Panc1 (cell line): ENCODE measurements around the gene PAQR7. TPM values are rescaled to one million over a fixed set of nuclear protein-coding genes. Genes with fewer than 3 reads are reported as not detected.

Experiments
- ATAC-seq: fragments of 200-7000 bp; cut with Tn5 transposase; 2 replicates; pipeline ENCODE4 v1.9.1; 2020; ENCODE audit warnings: mild to moderate bottlenecking, moderate library complexity
- BruUV-seq: library from RNA; stranded (reverse); fragments of 400-500 nt; replicated peaks from 2 replicates; lab custom pipeline; 2021; lab: Mats Ljungman, UMichigan
- CTCF ChIA-PET: fragments of 300-600 bp; sonication (Branson Sonifier 250); formaldehyde crosslinking; loops from one replicate; lab custom pipeline; 2022; ENCODE audit warnings: antibody characterized with exemption; lab: Charles Lee
- POLR2A ChIA-PET: fragments of 300-600 bp; sonication (Branson Sonifier 250); formaldehyde crosslinking; loops from one replicate; lab custom pipeline; 2022; ENCODE audit warnings: antibody characterized with exemption; lab: Charles Lee
- DNase-seq: peaks from one replicate; pipeline ENCODE4 v3.0.0-alpha.2; 2010; ENCODE audit warnings: low read depth, low spot score
- H3K27ac ChIP-seq: 2 replicates; pipeline ENCODE4 v1.5.1; 2011; ENCODE audit warnings: mild to moderate bottlenecking, low read length, inconsistent platforms
- H3K27me3 ChIP-seq: fragments of 200-500 bp; sonication (Bioruptor generic); 2 replicates; pipeline ENCODE4 v1.6.0; 2014; ENCODE audit warnings: low read length, inconsistent platforms; ENCODE audit not compliant: control insufficient read depth, insufficient read depth
- H3K36me3 ChIP-seq: fragments of 200-500 bp; sonication (Bioruptor generic); 2 replicates; pipeline ENCODE4 v1.5.1; 2014; ENCODE audit warnings: inconsistent platforms, mild to moderate bottlenecking, low read length, moderate library complexity; ENCODE audit not compliant: control insufficient read depth, insufficient read depth
- H3K4me1 ChIP-seq: 2 replicates; pipeline ENCODE4 v1.5.1; 2011; ENCODE audit warnings: inconsistent platforms, mild to moderate bottlenecking, low read length, moderate library complexity; ENCODE audit not compliant: control insufficient read depth, insufficient read depth
- H3K4me3 ChIP-seq, 2 experiments: 2 replicates each; pipeline ENCODE4 v1.5.1; 2011 to 2012; ENCODE audit warnings: low read depth in 2 of 2, low read length in 2 of 2, mild to moderate bottlenecking in 2 of 2, inconsistent platforms in 1 of 2, moderate library complexity in 1 of 2
- H3K9me3 ChIP-seq: fragments of 200-500 bp; sonication (Bioruptor generic); 2 replicates; pipeline ENCODE4 v1.5.1; 2014; ENCODE audit warnings: low read depth, mild to moderate bottlenecking, inconsistent platforms, low read length, moderate library complexity; ENCODE audit not compliant: control insufficient read depth, insufficient read depth
- POLR2AphosphoS5 ChIP-seq: IDR thresholded peaks from 2 replicates; pipeline ENCODE4 v1.6.1; 2012; ENCODE audit warnings: mild to moderate bottlenecking, low read depth, low read length, moderate library complexity
- SIN3A ChIP-seq: IDR thresholded peaks from 2 replicates; pipeline ENCODE4 v1.6.1; 2012; ENCODE audit warnings: low read depth, mild to moderate bottlenecking, low read length, moderate library complexity, borderline replicate concordance; ENCODE audit not compliant: insufficient read depth
- TCF7L2 ChIP-seq: IDR thresholded peaks from 2 replicates; pipeline ENCODE4 v1.6.1; 2011; ENCODE audit warnings: mild to moderate bottlenecking, low read depth, low read length, inconsistent platforms
- in situ Hi-C: cut with HindIII; loops from 2 replicates; pipeline ENCODE4 v1.10.0; 2016; ENCODE audit warnings: low sequenced_read_pairs, low pct_unique_long_range_greater_than_20kb
- intact Hi-C: fragments of 100-400 bp; cut with micrococcal nuclease; formaldehyde crosslinking; loops from one replicate; pipeline ENCODE4 v1.10.0; 2022; ENCODE audit not compliant: unreplicated experiment
- total RNA-seq: library from RNA; stranded (reverse); gene quantifications from one replicate; pipeline ENCODE4 v1.2.1, GENCODE V29; 2021; ENCODE audit not compliant: unreplicated experiment
- TF ChIP-seq, protein P1 (sequence below), 2 experiments: IDR thresholded peaks; 2 replicates each; pipeline ENCODE4 v1.6.1; 2011 to 2012; ENCODE audit warnings: low read depth in 2 of 2, control low read depth in 1 of 2, low read length in 1 of 2, mild to moderate bottlenecking in 1 of 2, moderate library complexity in 1 of 2; ENCODE audit not compliant: insufficient read depth in 1 of 2
- TF ChIP-seq, protein P2 (sequence below): fragments of 450-650 bp; IDR thresholded peaks from 2 replicates; pipeline ENCODE4 v1.5.1; 2017; ENCODE audit warnings: mild to moderate bottlenecking

Gene PAQR7
- total RNA-seq, 1 experiment from 2014 or later = 30.9 TPM

GRCh38 chr1:25891606-25892005 is 16.1 kb upstream of the PAQR7 start:
- DNase-seq = no peak
- in situ Hi-C loops (no loop called here), intact Hi-C loops (no loop called here)
- Histone ChIP-seq H3K9me3 (no peaks in the 10 kb centered on the region), H3K36me3 (no peaks in the 10 kb centered on the region), H3K4me3 (no peak overlapping the region), H3K4me1 (peaks cover 63% of the 10 kb centered on the region), H3K27me3 (no peaks in the 10 kb centered on the region), H3K27ac (peak overlapping the region; percentile 93)
- BruUV-seq = no TSS peak
- ATAC-seq = no peak
- CTCF ChIA-PET = interaction anchor here (0.7 kb wide), 1 partner anchor 27 kb away, joined by 3 read pairs; no protein-coding TSS in a partner anchor
- TF ChIP-seq, protein P1, sequence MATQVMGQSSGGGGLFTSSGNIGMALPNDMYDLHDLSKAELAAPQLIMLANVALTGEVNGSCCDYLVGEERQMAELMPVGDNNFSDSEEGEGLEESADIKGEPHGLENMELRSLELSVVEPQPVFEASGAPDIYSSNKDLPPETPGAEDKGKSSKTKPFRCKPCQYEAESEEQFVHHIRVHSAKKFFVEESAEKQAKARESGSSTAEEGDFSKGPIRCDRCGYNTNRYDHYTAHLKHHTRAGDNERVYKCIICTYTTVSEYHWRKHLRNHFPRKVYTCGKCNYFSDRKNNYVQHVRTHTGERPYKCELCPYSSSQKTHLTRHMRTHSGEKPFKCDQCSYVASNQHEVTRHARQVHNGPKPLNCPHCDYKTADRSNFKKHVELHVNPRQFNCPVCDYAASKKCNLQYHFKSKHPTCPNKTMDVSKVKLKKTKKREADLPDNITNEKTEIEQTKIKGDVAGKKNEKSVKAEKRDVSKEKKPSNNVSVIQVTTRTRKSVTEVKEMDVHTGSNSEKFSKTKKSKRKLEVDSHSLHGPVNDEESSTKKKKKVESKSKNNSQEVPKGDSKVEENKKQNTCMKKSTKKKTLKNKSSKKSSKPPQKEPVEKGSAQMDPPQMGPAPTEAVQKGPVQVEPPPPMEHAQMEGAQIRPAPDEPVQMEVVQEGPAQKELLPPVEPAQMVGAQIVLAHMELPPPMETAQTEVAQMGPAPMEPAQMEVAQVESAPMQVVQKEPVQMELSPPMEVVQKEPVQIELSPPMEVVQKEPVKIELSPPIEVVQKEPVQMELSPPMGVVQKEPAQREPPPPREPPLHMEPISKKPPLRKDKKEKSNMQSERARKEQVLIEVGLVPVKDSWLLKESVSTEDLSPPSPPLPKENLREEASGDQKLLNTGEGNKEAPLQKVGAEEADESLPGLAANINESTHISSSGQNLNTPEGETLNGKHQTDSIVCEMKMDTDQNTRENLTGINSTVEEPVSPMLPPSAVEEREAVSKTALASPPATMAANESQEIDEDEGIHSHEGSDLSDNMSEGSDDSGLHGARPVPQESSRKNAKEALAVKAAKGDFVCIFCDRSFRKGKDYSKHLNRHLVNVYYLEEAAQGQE (IDR thresholded peaks at IDR 0.05; ENCODE audit: insufficient read depth in 1 of 2, low read depth in 2 of 2, low read length in 1 of 2) = no peak
- TF ChIP-seq TCF7L2 (no peak), POLR2AphosphoS5 (no peak), SIN3A (no peak)
- TF ChIP-seq, protein P2, sequence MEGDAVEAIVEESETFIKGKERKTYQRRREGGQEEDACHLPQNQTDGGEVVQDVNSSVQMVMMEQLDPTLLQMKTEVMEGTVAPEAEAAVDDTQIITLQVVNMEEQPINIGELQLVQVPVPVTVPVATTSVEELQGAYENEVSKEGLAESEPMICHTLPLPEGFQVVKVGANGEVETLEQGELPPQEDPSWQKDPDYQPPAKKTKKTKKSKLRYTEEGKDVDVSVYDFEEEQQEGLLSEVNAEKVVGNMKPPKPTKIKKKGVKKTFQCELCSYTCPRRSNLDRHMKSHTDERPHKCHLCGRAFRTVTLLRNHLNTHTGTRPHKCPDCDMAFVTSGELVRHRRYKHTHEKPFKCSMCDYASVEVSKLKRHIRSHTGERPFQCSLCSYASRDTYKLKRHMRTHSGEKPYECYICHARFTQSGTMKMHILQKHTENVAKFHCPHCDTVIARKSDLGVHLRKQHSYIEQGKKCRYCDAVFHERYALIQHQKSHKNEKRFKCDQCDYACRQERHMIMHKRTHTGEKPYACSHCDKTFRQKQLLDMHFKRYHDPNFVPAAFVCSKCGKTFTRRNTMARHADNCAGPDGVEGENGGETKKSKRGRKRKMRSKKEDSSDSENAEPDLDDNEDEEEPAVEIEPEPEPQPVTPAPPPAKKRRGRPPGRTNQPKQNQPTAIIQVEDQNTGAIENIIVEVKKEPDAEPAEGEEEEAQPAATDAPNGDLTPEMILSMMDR = no peak
- POLR2A ChIA-PET = interaction anchor here (0.6 kb wide), 1 partner anchor 232 kb away, joined by 4 read pairs; no protein-coding TSS in a partner anchor

DNA sequence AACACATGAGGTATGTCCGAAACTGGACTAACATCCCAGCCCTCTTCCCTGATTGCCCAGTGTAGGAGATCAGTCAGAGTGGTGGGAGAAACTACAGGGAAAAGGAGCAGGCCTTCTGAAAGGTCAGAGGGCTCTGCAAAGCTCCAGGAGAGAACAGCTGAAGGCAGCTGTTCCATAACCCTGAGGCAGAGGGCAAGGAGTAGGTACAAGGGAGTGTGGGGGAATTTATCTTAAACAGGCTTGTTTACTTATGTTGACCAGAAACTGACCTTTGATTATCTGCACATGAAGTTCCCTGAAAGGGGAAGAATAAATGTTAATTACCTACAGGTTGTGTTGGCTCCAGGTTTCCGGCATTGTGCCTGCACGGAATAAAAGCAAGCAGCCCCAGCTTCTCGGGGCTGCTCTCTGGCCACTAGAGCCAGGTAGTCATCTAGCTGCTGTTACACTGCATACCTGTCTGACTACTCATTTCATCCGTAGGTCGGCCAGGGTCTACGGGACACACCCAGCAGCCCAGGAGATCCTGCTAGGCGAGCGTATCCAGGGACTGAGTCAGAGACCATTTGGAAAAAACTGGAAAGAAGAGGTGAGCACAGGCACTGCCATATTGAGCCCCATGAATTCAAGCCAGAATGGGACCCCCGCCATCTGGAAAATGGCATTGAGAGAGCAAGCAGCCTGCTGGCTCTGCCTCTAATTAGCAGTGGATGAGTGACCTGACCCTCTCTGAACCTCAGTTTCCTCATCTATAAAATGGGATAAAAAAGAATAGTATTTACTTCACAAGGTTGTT is 14.9 kb upstream of the PAQR7 start:
- H3K27ac ChIP-seq = peak overlapping the region; percentile 91

More for the DNA sequence above, 14.9 kb upstream of the PAQR7 start:
- intact Hi-C loops = no loop called here
- peak; percentile 50 for DNase-seq
- CTCF ChIA-PET = no interaction called here
- no peaks in the 10 kb centered on the region for H3K27me3 ChIP-seq
- H3K9me3 ChIP-seq = no peaks in the 10 kb centered on the region
- no TSS peak for BruUV-seq
- POLR2A ChIA-PET = no interaction called here
- H3K4me3 ChIP-seq = no peak overlapping the region
- in situ Hi-C loops = no loop called here
- peaks cover 51% of the 10 kb centered on the region for H3K4me1 ChIP-seq
- TF ChIP-seq TCF7L2 (no peak), SIN3A (no peak), POLR2AphosphoS5 (no peak; the same call in 1 of the 2 replicates)
- TF ChIP-seq, protein P2 = no peak
- TF ChIP-seq, protein P1 (IDR thresholded peaks at IDR 0.05; ENCODE audit: insufficient read depth in 1 of 2, low read depth in 2 of 2, low read length in 1 of 2) = no peak
- ATAC-seq = peak; percentile 68
- H3K36me3 ChIP-seq = no peaks in the 10 kb centered on the region
